Osteoblast (primary cell): ENCODE results near the gene GRIN2A. TPM values are rescaled to one million over a fixed set of nuclear protein-coding genes. Genes with fewer than 3 reads are reported as not detected.

Experiments
- DNase-seq: peaks from one replicate; pipeline ENCODE4 v3.0.0; 2011; ENCODE audit warnings: low spot score, mixed read lengths; ENCODE audit not compliant: insufficient read length; ENCODE audit errors: missing footprints
- H2AFZ ChIP-seq: 2 replicates; pipeline ENCODE4 v1.6.0; 2011; ENCODE audit warnings: mild to moderate bottlenecking, low read length
- H3K27ac ChIP-seq: 2 replicates; pipeline ENCODE4 v1.5.1; 2011; ENCODE audit warnings: mild to moderate bottlenecking, low read depth, low read length, moderate library complexity
- H3K27me3 ChIP-seq: 2 replicates; pipeline ENCODE4 v1.6.0; 2012; ENCODE audit warnings: mild to moderate bottlenecking, control low read depth, inconsistent platforms, low read length, moderate library complexity; ENCODE audit not compliant: insufficient read depth
- H3K36me3 ChIP-seq: 2 replicates; pipeline ENCODE4 v1.5.1; 2011; ENCODE audit warnings: mild to moderate bottlenecking, low read length, control low read depth, moderate library complexity; ENCODE audit not compliant: insufficient read depth
- H3K4me1 ChIP-seq: 2 replicates; pipeline ENCODE4 v1.5.1; 2011; ENCODE audit warnings: mild to moderate bottlenecking, low read length, control low read depth, moderate library complexity; ENCODE audit not compliant: insufficient read depth
- H3K4me2 ChIP-seq: 2 replicates; pipeline ENCODE4 v1.6.0; 2011; ENCODE audit warnings: mild to moderate bottlenecking, low read length; ENCODE audit not compliant: insufficient read depth
- H3K4me3 ChIP-seq: fragments of 200-600 bp; sonication (generic); 3 replicates; pipeline ENCODE4 v1.5.1; 2012; ENCODE audit warnings: mild to moderate bottlenecking, low read length, inconsistent platforms; ENCODE audit not compliant: insufficient read depth
- H3K79me2 ChIP-seq: 2 replicates; pipeline ENCODE4 v1.6.0; 2012; ENCODE audit warnings: mild to moderate bottlenecking, low read length, control low read depth, inconsistent platforms; ENCODE audit not compliant: insufficient read depth
- H3K9me3 ChIP-seq: 2 replicates; pipeline ENCODE4 v1.5.1; 2011; ENCODE audit warnings: low read depth, low read length, control low read depth
- H4K20me1 ChIP-seq: 2 replicates; pipeline ENCODE4 v1.6.0; 2012; ENCODE audit warnings: mild to moderate bottlenecking, low read length, control low read depth; ENCODE audit not compliant: insufficient read depth
- total RNA-seq: library from RNA; depleted of rRNA; stranded (reverse); fragments of >200 nt; gene quantifications from 2 replicates; pipeline ENCODE4 v1.2.3, GENCODE V29; 2012
- TF ChIP-seq, protein P1 (sequence below): IDR thresholded peaks from 2 replicates; pipeline ENCODE4 v1.5.1; 2011; ENCODE audit warnings: mild to moderate bottlenecking, low read depth, low read length, moderate library complexity; ENCODE audit errors: extremely low read depth

GRIN2A gene
- total RNA-seq, 1 donor: 0.72 TPM

DNA sequence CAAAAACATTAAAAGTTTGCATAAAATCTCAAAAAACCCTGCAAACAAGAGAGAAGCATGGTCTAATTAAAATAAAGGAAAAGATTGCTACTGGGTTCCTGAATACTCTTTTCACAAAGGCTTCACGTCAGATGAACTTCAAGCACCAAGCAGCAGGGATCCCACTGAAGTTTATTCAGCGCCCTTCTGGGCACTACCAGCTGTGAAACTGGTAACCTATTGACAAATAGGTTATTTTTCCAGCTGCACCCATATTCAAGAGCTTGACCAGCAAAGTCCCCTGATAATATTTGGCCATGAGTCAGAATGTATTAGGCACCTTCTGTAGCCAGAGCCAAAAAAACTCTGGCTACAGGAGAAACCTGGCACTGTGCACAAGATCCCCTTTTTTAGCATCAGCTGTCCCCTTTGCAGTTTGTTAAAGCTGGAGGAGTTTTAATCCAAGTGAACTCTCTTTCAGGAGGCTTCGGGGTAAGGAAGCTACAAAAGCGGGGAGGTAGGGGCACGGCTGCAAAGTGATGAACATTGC is 60.3 kb downstream of the GRIN2A start:
- no peak overlapping the region for H3K27ac ChIP-seq
- no peak overlapping the region for H3K4me2 ChIP-seq

DNA sequence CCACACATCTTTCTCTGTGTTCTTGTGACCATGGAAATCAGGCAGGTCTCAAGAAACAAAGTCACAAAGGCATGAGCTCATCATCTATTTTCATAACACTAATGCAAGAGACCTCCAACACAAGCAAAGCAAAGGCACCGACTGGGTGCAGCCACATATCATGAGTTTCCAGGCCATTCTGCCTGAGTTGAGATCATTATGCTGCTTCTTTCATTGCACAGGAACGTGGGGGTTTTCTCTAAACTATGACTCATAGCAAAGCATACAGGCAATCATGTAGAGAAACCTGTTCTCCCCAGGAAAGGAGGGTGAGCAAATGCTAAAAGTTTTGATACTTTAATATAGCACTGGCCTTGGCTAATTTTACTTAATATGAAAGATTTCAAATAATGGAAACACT is 60.7 kb downstream of the GRIN2A start:
- H3K79me2 ChIP-seq: no peaks in the 10 kb centered on the region

More for the DNA sequence above, 60.3 kb downstream of the GRIN2A start:
- Histone ChIP-seq H3K27me3 (no peaks in the 10 kb centered on the region), H3K4me3 (no peak overlapping the region), H3K79me2 (no peaks in the 10 kb centered on the region), H3K4me1 (no peaks in the 10 kb centered on the region), H3K36me3 (no peaks in the 10 kb centered on the region), H4K20me1 (no peaks in the 10 kb centered on the region), H2AFZ (no peak overlapping the region), H3K9me3 (no peaks in the 10 kb centered on the region)
- TF ChIP-seq, protein P1, sequence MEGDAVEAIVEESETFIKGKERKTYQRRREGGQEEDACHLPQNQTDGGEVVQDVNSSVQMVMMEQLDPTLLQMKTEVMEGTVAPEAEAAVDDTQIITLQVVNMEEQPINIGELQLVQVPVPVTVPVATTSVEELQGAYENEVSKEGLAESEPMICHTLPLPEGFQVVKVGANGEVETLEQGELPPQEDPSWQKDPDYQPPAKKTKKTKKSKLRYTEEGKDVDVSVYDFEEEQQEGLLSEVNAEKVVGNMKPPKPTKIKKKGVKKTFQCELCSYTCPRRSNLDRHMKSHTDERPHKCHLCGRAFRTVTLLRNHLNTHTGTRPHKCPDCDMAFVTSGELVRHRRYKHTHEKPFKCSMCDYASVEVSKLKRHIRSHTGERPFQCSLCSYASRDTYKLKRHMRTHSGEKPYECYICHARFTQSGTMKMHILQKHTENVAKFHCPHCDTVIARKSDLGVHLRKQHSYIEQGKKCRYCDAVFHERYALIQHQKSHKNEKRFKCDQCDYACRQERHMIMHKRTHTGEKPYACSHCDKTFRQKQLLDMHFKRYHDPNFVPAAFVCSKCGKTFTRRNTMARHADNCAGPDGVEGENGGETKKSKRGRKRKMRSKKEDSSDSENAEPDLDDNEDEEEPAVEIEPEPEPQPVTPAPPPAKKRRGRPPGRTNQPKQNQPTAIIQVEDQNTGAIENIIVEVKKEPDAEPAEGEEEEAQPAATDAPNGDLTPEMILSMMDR: no peak
- no peak for DNase-seq

DNA sequence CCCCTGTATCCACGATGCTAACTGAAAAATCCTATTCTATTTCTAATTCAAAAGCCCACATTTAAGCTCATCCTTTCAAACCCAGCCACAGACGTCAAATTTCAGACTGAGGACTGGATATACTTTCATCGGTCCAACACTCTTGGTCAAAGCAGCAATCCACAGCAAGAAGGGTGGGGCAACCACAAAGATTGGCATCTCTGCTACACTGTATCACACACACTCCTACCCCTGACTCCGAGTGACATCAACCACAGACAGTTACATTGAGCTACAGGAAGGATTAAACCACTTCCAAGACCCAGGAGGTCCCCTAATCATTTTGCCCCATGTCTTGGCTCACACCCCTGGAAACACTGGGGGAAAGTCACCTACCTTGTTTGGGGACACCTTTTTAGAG is 61.3 kb downstream of the GRIN2A start:
- Histone ChIP-seq H3K4me3 (no peak overlapping the region), H3K4me1 (no peaks in the 10 kb centered on the region), H3K79me2 (no peaks in the 10 kb centered on the region), H3K9me3 (no peaks in the 10 kb centered on the region), H3K27ac (no peak overlapping the region), H3K36me3 (no peaks in the 10 kb centered on the region), H3K4me2 (no peak overlapping the region), H3K27me3 (no peaks in the 10 kb centered on the region), H2AFZ (no peak overlapping the region), H4K20me1 (no peaks in the 10 kb centered on the region)
- no peak for DNase-seq
- TF ChIP-seq, protein P1: no peak

More for the DNA sequence above, 60.7 kb downstream of the GRIN2A start:
- Histone ChIP-seq H3K27me3 (no peaks in the 10 kb centered on the region), H3K4me3 (no peak overlapping the region), H4K20me1 (no peaks in the 10 kb centered on the region), H3K4me2 (no peak overlapping the region), H3K27ac (no peak overlapping the region), H3K36me3 (no peaks in the 10 kb centered on the region), H2AFZ (no peak overlapping the region), H3K4me1 (no peaks in the 10 kb centered on the region), H3K9me3 (no peaks in the 10 kb centered on the region)
- DNase-seq: no peak
- TF ChIP-seq, protein P1: no peak

DNA sequence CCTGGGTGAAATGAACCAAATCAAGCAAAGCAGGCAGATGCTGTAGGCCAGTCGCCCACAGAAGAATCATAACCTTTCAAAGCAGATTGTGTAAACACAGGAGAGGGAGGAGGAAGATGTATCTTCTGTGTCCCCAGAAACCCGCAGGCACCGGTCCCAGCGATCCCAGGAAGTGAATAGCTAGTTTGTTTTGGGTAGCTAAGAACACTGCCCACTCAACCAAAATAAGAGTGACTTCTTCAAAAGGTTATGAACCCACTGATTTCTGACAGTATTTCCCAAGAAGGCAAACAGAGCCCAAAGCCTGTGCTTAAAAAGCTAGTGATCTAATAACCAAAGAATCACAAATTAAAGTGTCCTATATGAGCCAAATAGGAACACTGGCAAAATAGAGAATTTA is 67.8 kb downstream of the GRIN2A start:
- Histone ChIP-seq H3K27me3 (no peaks in the 10 kb centered on the region), H3K9me3 (no peaks in the 10 kb centered on the region), H3K4me2 (no peak overlapping the region), H3K27ac (no peak overlapping the region), H2AFZ (no peak overlapping the region), H3K36me3 (no peaks in the 10 kb centered on the region), H3K4me3 (no peak overlapping the region), H3K79me2 (no peaks in the 10 kb centered on the region), H3K4me1 (no peaks in the 10 kb centered on the region), H4K20me1 (no peaks in the 10 kb centered on the region)
- no peak for DNase-seq
- TF ChIP-seq, protein P1: no peak
